Nephron progenitor cell (in vitro differentiated cells): ENCODE results near the gene TBC1D19.
"Not testable (repeated sequence)": the region's sequence is repeated elsewhere in the genome, so short reads cannot be mapped to it uniquely, and the experiment has no call there.

Source experiments
- DNase-seq: peaks from one replicate; pipeline ENCODE4 v3.0.0; 2021
- H3K27ac Mint-ChIP-seq: 2 replicates; pipeline ENCODE4 v1.8.0; 2021; ENCODE audit warnings: mild to moderate bottlenecking, moderate library complexity, mixed read lengths
- H3K27me3 Mint-ChIP-seq: 2 replicates; pipeline ENCODE4 v1.8.0; 2021; ENCODE audit warnings: mild to moderate bottlenecking, low read depth, mixed read lengths; ENCODE audit not compliant: poor library complexity
- H3K36me3 Mint-ChIP-seq: 2 replicates; pipeline ENCODE4 v1.8.0; 2021; ENCODE audit warnings: low read depth, mixed read lengths
- H3K4me1 Mint-ChIP-seq: 2 replicates; pipeline ENCODE4 v1.8.0; 2021; ENCODE audit warnings: mixed read lengths
- H3K4me3 Mint-ChIP-seq: 2 replicates; pipeline ENCODE4 v1.8.0; 2021; ENCODE audit warnings: mild to moderate bottlenecking, moderate library complexity, mixed read lengths
- H3K9me3 Mint-ChIP-seq: 2 replicates; pipeline ENCODE4 v1.8.0; 2021; ENCODE audit warnings: mild to moderate bottlenecking, moderate library complexity, mixed read lengths
- CTCF ChIP-seq: fragments of 200-600 bp; sonication (generic); IDR thresholded peaks from 2 replicates; pipeline ENCODE4 v1.5.0; 2021; ENCODE audit warnings: antibody characterized with exemption

Gene TBC1D19

GRCh38 chr4:26577066-26577465, 6.8 kb upstream of the TBC1D19 start:
- Mint-ChIP-seq H3K36me3 (no peaks in the 10 kb centered on the region), H3K9me3 (no peaks in the 10 kb centered on the region), H3K27ac (no peak overlapping the region), H3K4me1 (peaks cover 17% of the 10 kb centered on the region), H3K4me3 (no peak overlapping the region), H3K27me3 (peaks cover 11% of the 10 kb centered on the region)
- DNase-seq, result no peak
- no peak for TF ChIP-seq CTCF

- Mint-ChIP-seq H3K9me3 (no peaks in the 10 kb centered on the region), H3K4me1 (peaks cover 18% of the 10 kb centered on the region), H3K27me3 (peaks cover 13% of the 10 kb centered on the region), H3K36me3 (no peaks in the 10 kb centered on the region), H3K4me3 (no peak overlapping the region), H3K27ac (no peak overlapping the region)
- TF ChIP-seq CTCF, result no peak
- DNase-seq, result no peak
Measured at GRCh38 chr4:26579169-26579568, 4.7 kb upstream of the TBC1D19 start.

GRCh38 chr4:26581341-26581740, 2.5 kb upstream of the TBC1D19 start:
- DNase-seq, H3K4me3 Mint-ChIP-seq, H3K27ac Mint-ChIP-seq, H3K9me3 Mint-ChIP-seq, H3K36me3 Mint-ChIP-seq: not testable (repeated sequence)
- H3K4me1 Mint-ChIP-seq, result peaks cover 24% of the 10 kb centered on the region
- H3K27me3 Mint-ChIP-seq, result peaks cover 13% of the 10 kb centered on the region

GRCh38 chr4:26583538-26583864, 383 bp upstream of the TBC1D19 start:
- no peak for TF ChIP-seq CTCF
- Mint-ChIP-seq H3K9me3 (peaks cover 22% of the 10 kb centered on the region), H3K27me3 (peaks cover 10% of the 10 kb centered on the region), H3K4me1 (peaks cover 24% of the 10 kb centered on the region), H3K4me3 (peak overlapping the region; percentile 98), H3K36me3 (peaks cover 24% of the 10 kb centered on the region), H3K27ac (peak overlapping the region; percentile 91)
- DNase-seq, result no peak

GRCh38 chr4:26584725-26585124, 841 bp downstream of the TBC1D19 start:
- Mint-ChIP-seq H3K27ac (peak overlapping the region; percentile 91), H3K36me3 (peaks cover 32% of the 10 kb centered on the region), H3K9me3 (peaks cover 31% of the 10 kb centered on the region), H3K27me3 (peaks cover 10% of the 10 kb centered on the region), H3K4me1 (peaks cover 24% of the 10 kb centered on the region), H3K4me3 (peak overlapping the region; percentile 98)
- no peak for DNase-seq
- TF ChIP-seq CTCF, result no peak

GRCh38 chr4:26589705-26590104, 5.8 kb downstream of the TBC1D19 start:
- TF ChIP-seq CTCF, result no peak
- Mint-ChIP-seq H3K4me1 (peaks cover 9% of the 10 kb centered on the region), H3K4me3 (no peak overlapping the region), H3K36me3 (peaks cover 48% of the 10 kb centered on the region), H3K27ac (no peak overlapping the region), H3K27me3 (no peaks in the 10 kb centered on the region), H3K9me3 (peaks cover 51% of the 10 kb centered on the region)
- DNase-seq, result no peak
